ENCODE measurements around the gene RPS24.
A peak's percentile ranks its signal among the peaks of the same experiment; 100 is the strongest.

- TF ChIP-seq CTCF (conservative IDR thresholded peaks at IDR 0.05; ENCODE audit: low read depth in 2 of 2) = peak; percentile 30 to 39
- TF ChIP-seq STAT1 (IDR thresholded peaks at IDR 0.05; ENCODE audit: unreplicated experiment) = no peak
- TF ChIP-seq EZH2phosphoT487 (IDR thresholded peaks at IDR 0.05; ENCODE audit: unreplicated experiment) = no peak
- no peak for TF ChIP-seq ZNF114 (CRISPR knock-in tag; IDR thresholded peaks at IDR 0.05)
- no peak for TF ChIP-seq EZH2 (IDR thresholded peaks at IDR 0.05; ENCODE audit: low read depth, unreplicated experiment)
- TF ChIP-seq REST (IDR thresholded peaks at IDR 0.05; ENCODE audit: unreplicated experiment) = no peak
- TF ChIP-seq ZNF331 (CRISPR knock-in tag; IDR thresholded peaks at IDR 0.05; ENCODE audit: low read depth) = no peak
Observed at GRCh38 chr10:78028438-78029268, 5.0 kb upstream of the RPS24 start.
